Measurements from ENCODE around the gene ZNF622.

The ZNF622 gene

DNA sequence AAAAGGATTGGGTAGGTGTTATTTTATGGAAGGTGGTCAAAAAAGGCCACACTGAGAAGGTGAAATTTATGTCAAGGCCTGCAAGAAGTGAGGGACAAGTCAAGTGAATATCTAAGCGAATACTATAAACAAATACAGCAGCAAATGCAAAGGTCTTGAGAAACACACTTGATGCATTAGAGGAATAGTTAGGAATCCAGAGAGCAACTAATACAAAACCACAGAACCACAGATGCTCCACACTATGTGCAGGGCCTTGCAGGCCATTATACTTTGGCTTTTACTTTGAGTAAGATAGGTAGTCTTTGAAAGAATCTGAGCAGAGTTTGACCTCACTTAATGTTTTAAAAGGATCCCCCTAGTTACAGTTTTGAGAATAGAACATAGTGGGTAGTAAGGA lies 4.6 kb downstream of the ZNF622 start:
- TF ChIP-seq CTCF (IDR thresholded peaks at IDR 0.05; ENCODE audit: low read depth, low read length), result no peak

DNA sequence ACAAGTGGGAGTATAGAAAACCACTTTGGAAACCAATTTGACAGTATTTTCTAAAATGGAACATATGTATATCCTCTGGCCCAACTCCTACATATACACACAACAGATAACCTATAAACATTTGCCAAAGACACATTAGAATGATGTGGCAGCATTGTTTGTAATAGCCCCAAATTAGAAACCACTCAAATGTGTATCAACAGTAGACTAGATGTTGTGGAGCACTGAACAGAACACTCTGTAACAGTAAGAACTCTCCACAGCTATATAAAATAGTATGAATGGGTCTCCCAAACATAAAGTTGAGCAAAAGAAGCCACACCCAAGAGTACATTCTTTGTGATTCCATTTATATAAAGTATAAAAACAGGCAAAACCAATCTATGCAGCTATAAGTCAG lies 6.1 kb downstream of the ZNF622 start:
- Histone ChIP-seq H3K9me3 (no peaks in the 10 kb centered on the region), H3K36me3 (peaks cover 78% of the 10 kb centered on the region), H3K4me3 (ENCODE audit: low read depth, low read length) (no peak overlapping the region), H3K4me1 (peaks cover 9% of the 10 kb centered on the region), H3K27me3 (no peaks in the 10 kb centered on the region)
- DNase-seq, result no peak
- TF ChIP-seq CTCF (IDR thresholded peaks at IDR 0.05; ENCODE audit: low read depth, low read length), result no peak

More for the DNA sequence above, 4.6 kb downstream of the ZNF622 start:
- Histone ChIP-seq H3K4me1 (peaks cover 2% of the 10 kb centered on the region), H3K36me3 (peaks cover 63% of the 10 kb centered on the region), H3K27me3 (no peaks in the 10 kb centered on the region), H3K9me3 (no peaks in the 10 kb centered on the region), H3K4me3 (ENCODE audit: low read depth, low read length) (no peak overlapping the region)
- no peak for DNase-seq

GRCh38 chr5:16457853-16458252 lies 7.7 kb downstream of the ZNF622 start:
- no peak for TF ChIP-seq CTCF (IDR thresholded peaks at IDR 0.05; ENCODE audit: low read depth, low read length)
- Histone ChIP-seq H3K4me1 (peaks cover 15% of the 10 kb centered on the region), H3K9me3 (no peaks in the 10 kb centered on the region), H3K36me3 (peaks cover 80% of the 10 kb centered on the region), H3K27me3 (no peaks in the 10 kb centered on the region), H3K4me3 (ENCODE audit: low read depth, low read length) (no peak overlapping the region)
- no peak for DNase-seq

DNA sequence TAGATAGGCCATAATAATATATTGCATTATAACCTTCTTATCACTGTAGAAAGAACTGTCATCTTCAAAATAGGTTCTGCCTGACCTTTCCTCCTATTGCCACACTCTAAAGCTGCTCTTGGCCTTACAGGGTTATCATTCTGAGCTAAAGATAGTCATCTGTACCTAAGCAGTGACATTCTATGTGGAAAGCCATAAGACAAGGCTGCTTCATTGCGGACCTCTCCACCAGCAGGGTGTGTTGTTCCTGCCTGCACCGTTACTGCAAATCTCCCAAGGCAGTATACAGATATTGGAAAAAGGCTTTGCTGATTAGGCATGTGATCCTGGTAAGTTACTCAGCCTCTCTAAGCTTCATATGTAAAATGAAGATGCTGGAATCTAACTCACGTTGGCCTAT lies 8.1 kb downstream of the ZNF622 start:
- no peak for DNase-seq
- no peak overlapping the region for H3K4me3 ChIP-seq (ENCODE audit: low read depth, low read length)
- TF ChIP-seq CTCF (IDR thresholded peaks at IDR 0.05; ENCODE audit: low read depth, low read length), result peak; percentile 43
- H3K9me3 ChIP-seq, result no peaks in the 10 kb centered on the region
- H3K4me1 ChIP-seq, result peaks cover 19% of the 10 kb centered on the region
- no peaks in the 10 kb centered on the region for H3K27me3 ChIP-seq
- peaks cover 80% of the 10 kb centered on the region for H3K36me3 ChIP-seq

DNA sequence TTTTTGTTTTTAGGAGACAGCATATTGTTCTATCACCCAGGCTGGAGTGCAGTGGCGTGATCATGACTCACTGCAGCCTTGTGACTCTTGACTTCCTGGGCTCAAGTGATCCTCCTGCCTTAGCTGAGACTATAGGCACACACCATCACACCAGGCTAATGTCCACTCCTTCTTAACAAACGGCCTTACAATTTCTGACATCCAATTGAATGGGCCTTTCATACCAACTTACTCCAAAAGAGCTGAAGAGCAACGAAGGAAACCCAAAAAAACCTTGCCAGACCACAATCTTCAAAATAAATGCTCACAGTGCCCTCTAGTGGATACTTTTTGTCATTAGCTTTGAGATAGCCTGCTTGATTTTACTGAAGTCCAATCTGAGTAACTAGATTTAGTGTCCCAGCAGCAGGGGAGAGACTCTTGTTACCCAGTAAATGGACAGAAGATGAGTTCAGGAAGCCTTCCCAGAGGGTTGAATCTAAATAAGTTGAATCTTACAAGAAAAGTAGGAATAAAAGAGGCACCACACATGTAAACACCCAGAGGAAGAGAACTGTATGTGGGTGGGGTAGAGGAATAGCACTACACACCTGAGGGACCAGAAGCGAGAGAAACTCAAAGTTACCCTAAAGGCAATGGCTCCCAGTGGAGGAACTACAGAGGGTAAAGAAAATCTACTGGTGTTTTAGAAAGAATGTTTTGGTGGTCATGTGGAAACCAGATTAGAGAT lies 9.3 kb downstream of the ZNF622 start:
- H3K4me3 ChIP-seq (ENCODE audit: low read depth, low read length), result no peak overlapping the region
- H3K27me3 ChIP-seq, result no peaks in the 10 kb centered on the region
- H3K36me3 ChIP-seq, result peaks cover 80% of the 10 kb centered on the region
- TF ChIP-seq CTCF (IDR thresholded peaks at IDR 0.05; ENCODE audit: low read depth, low read length), result peak; percentile 77
- H3K9me3 ChIP-seq, result no peaks in the 10 kb centered on the region
- H3K4me1 ChIP-seq, result peaks cover 20% of the 10 kb centered on the region
- no peak for DNase-seq

GRCh38 chr5:16455668-16456067 lies 9.9 kb downstream of the ZNF622 start:
- Histone ChIP-seq H3K4me3 (ENCODE audit: low read depth, low read length) (no peak overlapping the region), H3K36me3 (peaks cover 80% of the 10 kb centered on the region), H3K9me3 (no peaks in the 10 kb centered on the region), H3K4me1 (peaks cover 20% of the 10 kb centered on the region), H3K27me3 (no peaks in the 10 kb centered on the region)
- no peak for TF ChIP-seq CTCF (IDR thresholded peaks at IDR 0.05; ENCODE audit: low read depth, low read length)
- no peak for DNase-seq

All from BE2C (cell line).